22Rv1 (cell line): ENCODE results near the gene ADIPOR2.
A peak's percentile ranks its signal among the peaks of the same experiment; 100 is the strongest.

Experiments used
- H3K27ac ChIP-seq: fragments of 450-650 bp; 2 replicates; pipeline ENCODE4 v1.5.1; 2017
- CTCF ChIP-seq: fragments of 450-650 bp; IDR thresholded peaks from 2 replicates; pipeline ENCODE4 v1.5.1; 2017; ENCODE audit warnings: mild to moderate bottlenecking
- ZFX ChIP-seq: fragments of 450-650 bp; IDR thresholded peaks from 2 replicates; pipeline ENCODE4 v1.6.1; 2017; ENCODE audit warnings: antibody characterized with exemption, borderline replicate concordance

The ADIPOR2 gene

GRCh38 chr12:1795785-1796514 is 105.1 kb downstream of the ADIPOR2 start:
- H3K27ac ChIP-seq: no peak overlapping the region
- TF ChIP-seq CTCF (peak; percentile 99), ZFX (no peak)

GRCh38 chr12:1796515-1797010 is 105.7 kb downstream of the ADIPOR2 start:
- no peak overlapping the region for H3K27ac ChIP-seq
- no peak for TF ChIP-seq CTCF
- no peak for TF ChIP-seq ZFX

GRCh38 chr12:1797011-1797901 is 106.4 kb downstream of the ADIPOR2 start:
- H3K27ac ChIP-seq: no peak overlapping the region
- no peak for TF ChIP-seq ZFX
- peak; percentile 28; the same call in 1 of the 2 replicates for TF ChIP-seq CTCF

- no peak overlapping the region for H3K27ac ChIP-seq
- TF ChIP-seq ZFX (no peak), CTCF (no peak)
Measured at GRCh38 chr12:1797991-1798640, 107.2 kb downstream of the ADIPOR2 start.

GRCh38 chr12:1798641-1799020 is 107.8 kb downstream of the ADIPOR2 start:
- TF ChIP-seq CTCF: no peak
- TF ChIP-seq ZFX: no peak
- H3K27ac ChIP-seq: no peak overlapping the region

- no peak overlapping the region for H3K27ac ChIP-seq
- TF ChIP-seq ZFX (no peak), CTCF (no peak)
Measured at GRCh38 chr12:1799051-1799881, 108.4 kb downstream of the ADIPOR2 start.
